ENCODE data around the gene POTEM.
"Not testable (repeated sequence)": the region's sequence is repeated elsewhere in the genome, so short reads cannot be mapped to it uniquely, and the experiment has no call there.

The POTEM gene

DNA sequence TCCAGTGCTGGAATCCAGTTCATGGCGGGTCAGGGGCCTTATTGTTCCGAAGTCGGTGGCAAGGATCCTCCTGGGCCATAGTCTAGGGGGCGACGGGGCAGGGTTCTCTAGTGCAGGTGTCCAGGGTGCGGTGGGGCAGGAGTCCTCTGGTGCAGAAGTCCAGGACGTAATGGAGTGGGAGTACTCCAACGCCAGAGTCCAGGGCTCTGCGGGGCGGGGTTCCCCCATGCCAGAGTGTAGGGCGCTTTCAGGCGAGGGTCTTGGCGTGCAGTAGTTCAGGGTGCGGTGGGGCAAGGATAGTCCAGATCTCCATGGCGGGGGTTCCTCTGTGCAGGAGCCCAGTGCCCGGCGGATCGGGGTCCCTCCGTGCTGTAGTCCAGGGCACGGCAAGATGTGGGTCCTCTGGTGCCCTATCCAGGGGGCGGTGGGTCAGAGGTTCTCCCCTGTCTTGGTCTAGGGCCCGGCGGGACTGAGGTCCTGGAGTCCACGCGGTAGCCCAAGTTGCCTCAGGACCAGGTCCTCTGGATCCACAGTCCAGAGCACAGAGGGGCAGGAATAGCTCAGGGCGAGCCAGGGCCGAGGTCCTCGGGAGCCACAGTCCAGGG lies 70.9 kb downstream of the POTEM start:
- not testable (repeated sequence) for H3K27me3 ChIP-seq (ENCODE audit: control insufficient read depth, insufficient read depth, low read length); H3K9ac ChIP-seq (ENCODE audit: low read length); H3K9me3 ChIP-seq (ENCODE audit: control insufficient read depth, insufficient read depth, low read depth, low read length); H3K27ac ChIP-seq (ENCODE audit: low read depth, low read length); H3K36me3 ChIP-seq (ENCODE audit: control insufficient read depth, insufficient read depth, low read length); H3K4me1 ChIP-seq (ENCODE audit: control insufficient read depth, insufficient read depth, low read length); H3K4me3 ChIP-seq (ENCODE audit: low read depth, low read length)

DNA sequence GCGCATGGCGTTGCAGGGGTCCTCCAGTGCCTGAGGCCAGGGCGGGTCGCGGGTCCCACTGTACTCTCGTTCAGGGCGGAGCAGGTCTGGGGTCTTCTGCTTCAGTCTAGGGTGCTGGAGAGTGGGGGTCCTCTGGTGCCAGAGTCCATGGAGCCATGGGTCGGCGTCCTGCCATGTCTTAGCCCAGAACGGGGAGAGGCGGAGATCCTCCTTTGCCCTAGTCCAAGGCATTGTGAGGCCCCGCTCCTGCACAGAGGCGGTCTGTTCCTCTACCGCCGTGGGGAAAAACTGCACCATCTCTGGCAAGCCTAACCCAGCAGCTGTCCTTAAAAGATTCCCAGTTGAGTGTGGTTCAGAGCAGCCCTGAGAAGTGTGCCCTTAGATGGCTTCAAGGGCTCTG lies 71.6 kb downstream of the POTEM start:
- not testable (repeated sequence) for H3K4me1 ChIP-seq (ENCODE audit: control insufficient read depth, insufficient read depth, low read length); H3K9me3 ChIP-seq (ENCODE audit: control insufficient read depth, insufficient read depth, low read depth, low read length); H3K27me3 ChIP-seq (ENCODE audit: control insufficient read depth, insufficient read depth, low read length); H3K27ac ChIP-seq (ENCODE audit: low read depth, low read length); H3K9ac ChIP-seq (ENCODE audit: low read length); H3K4me3 ChIP-seq (ENCODE audit: low read depth, low read length); H3K36me3 ChIP-seq (ENCODE audit: control insufficient read depth, insufficient read depth, low read length)

DNA sequence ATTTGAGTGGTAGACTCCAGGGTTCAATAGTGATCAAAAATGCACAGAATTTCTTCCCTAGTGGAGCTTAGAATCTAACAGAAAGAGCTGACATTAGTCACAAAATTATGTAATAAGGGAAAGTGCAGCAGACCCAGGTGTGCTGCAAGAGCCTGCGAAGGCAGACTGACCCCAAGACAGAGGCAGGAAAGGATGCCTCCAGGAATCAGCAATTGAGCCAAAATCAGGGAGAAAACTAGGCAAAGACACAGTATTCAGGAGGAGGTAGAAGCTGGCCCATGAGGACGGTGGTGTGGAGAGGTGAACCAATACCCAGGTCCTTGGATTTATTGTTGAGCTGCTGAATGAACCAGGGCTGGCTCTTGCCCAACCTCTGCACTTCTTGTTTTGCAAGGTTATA lies 76.2 kb downstream of the POTEM start:
- H3K9me3 ChIP-seq (ENCODE audit: control insufficient read depth, insufficient read depth, low read depth, low read length); H3K9ac ChIP-seq (ENCODE audit: low read length); H3K27me3 ChIP-seq (ENCODE audit: control insufficient read depth, insufficient read depth, low read length); H3K27ac ChIP-seq (ENCODE audit: low read depth, low read length); H3K4me1 ChIP-seq (ENCODE audit: control insufficient read depth, insufficient read depth, low read length); H3K36me3 ChIP-seq (ENCODE audit: control insufficient read depth, insufficient read depth, low read length); H3K4me3 ChIP-seq (ENCODE audit: low read depth, low read length): not testable (repeated sequence)

Measured in HUES6 (cell line).